ENCODE measurements around the gene PLEKHM2. TPM values are rescaled to one million over a fixed set of nuclear protein-coding genes. Genes with fewer than 3 reads are reported as not detected.
"Not testable (repeated sequence)": the region's sequence is repeated elsewhere in the genome, so short reads cannot be mapped to it uniquely, and the experiment has no call there.

Gene PLEKHM2
- total RNA-seq, 4 donors from 2014 or later = 34.6 to 57.9 (median 42.4) TPM

GRCh38 chr1:15692121-15692682 is 8.1 kb downstream of the PLEKHM2 start:
- DNase-seq = no peak
- Histone ChIP-seq H3K36me3 (peaks cover 0 to 41% (median 0%) of the 10 kb centered on the region in 3 donors), H3K27me3 (no peaks in the 10 kb centered on the region), H3K4me1 (peaks cover 16 to 52% (median 32%) of the 10 kb centered on the region in 3 donors), H3K4me3 (no peak overlapping the region), H3K9me3 (no peaks in the 10 kb centered on the region), H3K27ac (no peak overlapping the region)
- 55 to 75% methylated on average over 5 of the region's 5 CpGs for WGBS, 2 donors
- intact Hi-C loops (cut with DNase I) = no loop called here
- TF ChIP-seq CTCF (IDR thresholded peaks at IDR 0.05) (no peak), POLR2A (IDR thresholded peaks at IDR 0.05) (no peak)

- peaks cover 16 to 58% (median 40%) of the 10 kb centered on the region in 3 donors for H3K4me1 ChIP-seq
- DNase-seq = no peak
- intact Hi-C loops (cut with DNase I) = no loop called here
- H3K4me3 ChIP-seq = no peak overlapping the region
- TF ChIP-seq CTCF (IDR thresholded peaks at IDR 0.05) (no peak), POLR2A (IDR thresholded peaks at IDR 0.05) (no peak)
- WGBS, 2 donors = 88% methylated on average over 4 to 5 of the region's 5 CpGs
- peaks cover 0 to 49% (median 0%) of the 10 kb centered on the region in 3 donors for H3K36me3 ChIP-seq
- H3K9me3 ChIP-seq = no peaks in the 10 kb centered on the region
- H3K27ac ChIP-seq = peak overlapping the region in 1 of 4 donors; percentile 10
- H3K27me3 ChIP-seq = no peaks in the 10 kb centered on the region
Measured at GRCh38 chr1:15693371-15693770, 9.3 kb downstream of the PLEKHM2 start.

GRCh38 chr1:15696956-15697521 is 12.9 kb downstream of the PLEKHM2 start:
- H3K27ac ChIP-seq = peak overlapping the region; percentile 12 to 76 (median 39)
- peaks cover 0 to 33% (median 0%) of the 10 kb centered on the region in 3 donors for H3K36me3 ChIP-seq
- H3K4me3 ChIP-seq = peak overlapping the region in 1 of 4 donors; percentile 35
- H3K4me1 ChIP-seq = peaks cover 9 to 61% (median 33%) of the 10 kb centered on the region in 3 donors
- intact Hi-C loops (cut with DNase I) = no loop called here
- 36 to 65% methylated on average over 7 to 10 of the region's 10 CpGs for WGBS, 2 donors
- no peak for DNase-seq
- H3K9me3 ChIP-seq = no peaks in the 10 kb centered on the region
- no peaks in the 10 kb centered on the region for H3K27me3 ChIP-seq
- no peak for TF ChIP-seq CTCF (IDR thresholded peaks at IDR 0.05)
- TF ChIP-seq POLR2A (IDR thresholded peaks at IDR 0.05) = no peak

GRCh38 chr1:15698201-15698600 is 14.1 kb downstream of the PLEKHM2 start:
- H3K4me1 ChIP-seq = peaks cover 16 to 63% (median 32%) of the 10 kb centered on the region in 3 donors
- H3K36me3 ChIP-seq = peaks cover 0 to 33% (median 0%) of the 10 kb centered on the region in 3 donors
- WGBS, 2 donors = 89 to 90% methylated on average over 2 of the region's 2 CpGs
- no peak for DNase-seq
- no peak overlapping the region for H3K27ac ChIP-seq
- no peaks in the 10 kb centered on the region for H3K27me3 ChIP-seq
- TF ChIP-seq CTCF (IDR thresholded peaks at IDR 0.05) (no peak), POLR2A (IDR thresholded peaks at IDR 0.05) (no peak)
- intact Hi-C loops (cut with DNase I) = no loop called here
- no peak overlapping the region for H3K4me3 ChIP-seq
- H3K9me3 ChIP-seq = no peaks in the 10 kb centered on the region

GRCh38 chr1:15699321-15699720 is 15.2 kb downstream of the PLEKHM2 start:
- Histone ChIP-seq H3K36me3 (peaks cover 0 to 33% (median 0%) of the 10 kb centered on the region in 3 donors), H3K4me1 (peaks cover 24 to 68% (median 39%) of the 10 kb centered on the region in 3 donors)
- H3K4me3 ChIP-seq; intact Hi-C loops (cut with DNase I); H3K27me3 ChIP-seq; H3K27ac ChIP-seq; H3K9me3 ChIP-seq; DNase-seq: not testable (repeated sequence)
- WGBS, 2 donors = 91 to 98% methylated on average over 4 of the region's 4 CpGs
